Left ventricle myocardium inferior (tissue), 1 donor: Measurements from ENCODE around the gene LDB2. TPM values are rescaled to one million over a fixed set of nuclear protein-coding genes. Genes with fewer than 3 reads are reported as not detected.

Experiments used
- DNase-seq: peaks from one replicate; pipeline ENCODE4 v3.0.0-alpha.2; 2020
- H3K27ac ChIP-seq: fragments of 200-600 bp; replicated peaks from 2 replicates; pipeline ENCODE4 v1.8.0; 2021
- H3K27me3 ChIP-seq: fragments of 200-600 bp; 2 replicates; pipeline ENCODE4 v1.8.0; 2021; ENCODE audit warnings: low read depth
- H3K36me3 ChIP-seq: fragments of 200-600 bp; 2 replicates; pipeline ENCODE4 v1.8.0; 2021
- H3K4me1 ChIP-seq: fragments of 200-600 bp; 2 replicates; pipeline ENCODE4 v1.8.0; 2021
- H3K4me3 ChIP-seq: fragments of 200-600 bp; 2 replicates; pipeline ENCODE4 v1.8.0; 2021; ENCODE audit warnings: mild to moderate bottlenecking, moderate library complexity
- H3K9me3 ChIP-seq: fragments of 200-600 bp; replicated peaks from 2 replicates; pipeline ENCODE4 v1.8.0; 2021
- CTCF ChIP-seq: fragments of 200-600 bp; IDR thresholded peaks from 2 replicates; pipeline ENCODE4 v1.8.0; 2021; ENCODE audit warnings: antibody characterized with exemption, mild to moderate bottlenecking, borderline replicate concordance
- intact Hi-C: fragments of 100-400 bp; cut with micrococcal nuclease; formaldehyde crosslinking; loops from one replicate; pipeline ENCODE4 v1.11.0; 2022
- total RNA-seq: library from RNA; stranded (reverse); fragmentation: NEBNext Ultra II Directional; extraction: Animal tissue kit (Norgen Biotek cat#: 25700); gene quantifications from one replicate; pipeline ENCODE4 v1.2.1, GENCODE V29; 2021
- donor health status: DM: no; HTN: yes; CAD: no; lungs with severe emphysema.

The LDB2 gene
- total RNA-seq, 1 donor from 2014 or later, result 29.6 TPM

DNA sequence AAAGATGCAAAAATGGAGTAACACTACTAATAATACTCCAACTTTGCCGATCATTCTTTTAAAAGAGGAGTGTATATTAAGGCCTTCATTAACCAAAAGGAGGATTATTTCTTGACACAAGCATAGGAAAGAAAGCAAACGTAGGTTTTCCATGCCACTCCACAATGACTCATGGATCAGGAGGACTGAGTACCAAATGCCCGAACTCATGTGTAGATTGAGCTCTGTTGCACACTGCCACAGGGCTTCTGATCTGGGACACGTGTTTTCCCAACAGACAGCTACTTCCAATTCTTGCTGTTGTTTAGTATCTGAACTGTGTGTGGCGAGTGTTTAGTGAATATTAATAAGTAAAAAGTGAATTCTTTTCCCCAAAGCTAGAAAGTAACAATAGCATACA is 131.2 kb downstream of the LDB2 start:
- H3K36me3 ChIP-seq, result no peaks in the 10 kb centered on the region
- H3K4me3 ChIP-seq, result no peak overlapping the region
- H3K4me1 ChIP-seq, result no peaks in the 10 kb centered on the region
- no peaks in the 10 kb centered on the region for H3K27me3 ChIP-seq
- DNase-seq, result no peak
- no peak overlapping the region for H3K27ac ChIP-seq
- intact Hi-C loops, result no loop called here
- TF ChIP-seq CTCF, result no peak
- no peaks in the 10 kb centered on the region for H3K9me3 ChIP-seq

DNA sequence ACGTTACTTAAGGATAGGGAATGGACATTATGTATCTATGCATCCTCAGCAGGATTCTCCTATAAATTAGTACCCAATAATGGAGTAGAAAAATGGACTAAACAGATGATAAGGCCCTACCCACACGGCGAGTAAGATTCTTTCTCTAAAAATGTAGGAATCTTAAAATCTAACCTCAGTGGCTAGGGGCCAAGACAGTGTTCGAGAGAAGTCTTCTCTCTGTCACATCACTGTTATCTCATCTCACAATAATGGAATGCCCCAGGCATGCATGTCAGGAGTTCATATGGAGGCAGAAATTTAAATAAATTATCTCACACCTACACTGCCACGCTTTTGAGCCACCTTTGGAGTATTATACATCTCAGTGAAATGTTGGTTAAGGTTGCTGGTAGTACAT is 132.9 kb downstream of the LDB2 start:
- no peak for DNase-seq
- Histone ChIP-seq H3K27ac (no peak overlapping the region), H3K9me3 (no peaks in the 10 kb centered on the region), H3K36me3 (no peaks in the 10 kb centered on the region), H3K27me3 (no peaks in the 10 kb centered on the region), H3K4me1 (peaks cover 2% of the 10 kb centered on the region), H3K4me3 (no peak overlapping the region)
- no peak for TF ChIP-seq CTCF
- intact Hi-C loops, result no loop called here

GRCh38 chr4:16764622-16765021 is 133.8 kb downstream of the LDB2 start:
- H3K27me3 ChIP-seq, result no peaks in the 10 kb centered on the region
- no peak overlapping the region for H3K4me3 ChIP-seq
- peak; percentile 45 for TF ChIP-seq CTCF
- no peak overlapping the region for H3K27ac ChIP-seq
- no peaks in the 10 kb centered on the region for H3K9me3 ChIP-seq
- H3K4me1 ChIP-seq, result peaks cover 11% of the 10 kb centered on the region
- no peaks in the 10 kb centered on the region for H3K36me3 ChIP-seq
- intact Hi-C loops, result no loop called here
- no peak for DNase-seq

DNA sequence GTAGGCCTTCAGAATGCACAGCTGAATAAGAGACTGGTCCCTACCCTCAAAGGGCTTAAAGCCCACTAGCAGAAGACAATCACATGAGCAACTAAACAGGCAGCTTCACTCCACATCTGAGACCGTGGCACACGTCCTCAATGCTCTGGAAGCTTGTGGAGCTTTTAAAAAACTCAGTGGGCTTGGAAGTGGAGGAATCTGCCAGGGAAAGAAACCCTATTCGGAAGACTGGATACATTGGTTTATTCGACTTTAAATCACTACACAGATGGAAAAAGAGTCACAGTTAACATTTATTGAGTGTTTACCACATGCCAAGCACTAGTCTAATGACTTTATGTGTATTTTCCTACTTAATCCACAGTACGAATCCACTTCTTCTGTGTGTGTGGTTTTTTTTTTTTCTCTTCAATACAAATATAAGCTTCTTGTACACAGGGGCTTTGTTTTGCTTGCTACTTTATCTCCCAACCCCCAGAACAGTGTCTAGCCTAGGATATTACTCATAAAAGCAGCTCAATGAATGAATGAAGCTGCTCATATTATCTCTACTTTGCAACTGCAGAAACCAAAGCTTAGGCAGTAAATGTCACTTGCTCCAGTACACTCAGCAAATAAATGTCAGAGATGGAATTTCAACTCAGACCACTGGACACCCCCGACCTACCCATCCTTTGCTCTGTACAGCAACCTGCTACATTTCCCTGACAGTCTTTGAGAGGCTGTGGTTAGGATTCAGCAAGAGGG is 137.7 kb downstream of the LDB2 start:
- peaks cover 10% of the 10 kb centered on the region for H3K36me3 ChIP-seq
- no peak for TF ChIP-seq CTCF
- DNase-seq, result no peak
- no peak overlapping the region for H3K4me3 ChIP-seq
- peaks cover 20% of the 10 kb centered on the region for H3K4me1 ChIP-seq
- no peaks in the 10 kb centered on the region for H3K9me3 ChIP-seq
- H3K27me3 ChIP-seq, result peaks cover 5% of the 10 kb centered on the region
- intact Hi-C loops, result no loop called here
- peak overlapping the region; percentile 23 for H3K27ac ChIP-seq

- TF ChIP-seq CTCF, result no peak
- intact Hi-C loops, result no loop called here
Observed at GRCh38 chr4:16759931-16760582, 138.4 kb downstream of the LDB2 start.

More at GRCh38 chr4:16759931-16760582, 138.4 kb downstream of the LDB2 start:
- H3K4me3 ChIP-seq, result no peak overlapping the region
- peak overlapping the region; percentile 23 for H3K27ac ChIP-seq
- peaks cover 10% of the 10 kb centered on the region for H3K36me3 ChIP-seq
- no peak for DNase-seq
- H3K9me3 ChIP-seq, result no peaks in the 10 kb centered on the region
- peaks cover 7% of the 10 kb centered on the region for H3K27me3 ChIP-seq
- H3K4me1 ChIP-seq, result peaks cover 20% of the 10 kb centered on the region
